Esophagus muscularis mucosa (tissue), 4 donors: ENCODE data around the gene SARNP.

Experiments
- CTCF ChIP-seq, 3 experiments: fragments of 200-600 bp in 2 of 3; fragments of 450-650 bp in 1 of 3; sonication (generic) in 2 of 3; IDR thresholded peaks; one replicate each; pipeline ENCODE4 v1.5.1; 2017 to 2019; ENCODE audit warnings: antibody characterized with exemption in 3 of 3, mild to moderate bottlenecking in 2 of 3, moderate library complexity in 1 of 3
- EP300 ChIP-seq: sonication (generic); formaldehyde crosslinking; IDR thresholded peaks from one replicate; pipeline ENCODE4 v1.6.1; 2017; ENCODE audit warnings: antibody characterized with exemption
- POLR2A ChIP-seq: fragments of 450-650 bp; IDR thresholded peaks from one replicate; pipeline ENCODE4 v1.6.1; 2017; ENCODE audit warnings: antibody characterized with exemption, moderate library complexity, mild to moderate bottlenecking, low read depth
- POLR2AphosphoS5 ChIP-seq, 2 donors: sonication (generic); formaldehyde crosslinking; IDR thresholded peaks; one replicate each; pipeline ENCODE4 v1.6.1; 2017; ENCODE audit warnings: antibody characterized with exemption in 2 of 2

DNA sequence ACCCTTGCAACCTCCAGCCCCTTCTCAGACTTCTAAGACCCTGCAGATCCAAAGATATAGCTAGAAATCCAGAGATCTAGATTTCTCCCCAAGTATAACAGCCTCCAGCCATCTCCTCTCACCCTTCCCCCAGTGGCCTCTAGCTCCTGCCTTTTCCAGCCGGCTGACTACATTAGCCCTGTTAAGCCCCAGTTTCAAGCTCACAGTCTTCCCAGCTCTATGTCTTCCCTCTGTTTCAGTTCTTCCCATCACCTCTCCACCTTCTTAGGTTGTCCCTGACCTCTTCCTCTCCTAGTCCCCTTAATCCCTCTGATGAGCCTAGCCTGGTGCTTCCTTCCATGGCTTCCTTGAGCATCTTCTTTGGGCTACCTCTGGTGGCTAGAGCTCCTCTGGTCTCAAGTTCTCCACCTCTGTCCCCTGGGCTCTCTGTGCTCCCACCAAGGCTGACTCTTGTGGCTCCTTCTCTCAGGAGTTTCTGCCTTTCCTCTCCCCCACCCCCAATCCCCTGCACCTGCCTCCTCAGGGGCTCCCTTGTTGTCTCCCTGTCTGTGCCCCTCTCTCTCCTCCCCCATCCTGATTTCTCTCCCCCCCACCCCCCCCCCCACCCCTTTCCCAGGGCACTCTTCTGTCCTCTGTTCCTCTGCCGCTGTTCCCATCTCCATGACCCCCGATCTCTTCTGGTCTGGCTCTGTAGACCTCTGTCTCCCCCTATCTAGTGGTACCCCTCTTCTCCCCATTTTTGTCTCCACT lies 75.4 kb downstream of the SARNP start:
- TF ChIP-seq POLR2A (no peak), CTCF (IDR thresholded peaks at IDR 0.05) (no peak), EP300 (no peak), POLR2AphosphoS5 (IDR thresholded peaks at IDR 0.05) (no peak)
